Measurements from ENCODE around the gene CHST9. TPM values are rescaled to one million over a fixed set of nuclear protein-coding genes. Genes with fewer than 3 reads are reported as not detected.

CHST9 gene
- total and polyA plus RNA-seq, 12 donors, result 0.03 to 2.2 (median 0.13) TPM; not detected in 2

GRCh38 chr18:27213123-27213717 lies 28.1 kb upstream of the CHST9 start:
- 33 to 48% (median 41%) methylated on average over 1 of the region's 1 CpG for WGBS, 4 donors
- intact Hi-C loops (cut with DNase I), result no loop called here
- no peak for TF ChIP-seq CTCF (IDR thresholded peaks at IDR 0.05)
- no peak for TF ChIP-seq POLR2A (IDR thresholded peaks at IDR 0.05)
- Histone ChIP-seq H3K27ac (no peak overlapping the region), H3K27me3 (no peaks in the 10 kb centered on the region), H3K36me3 (replicated peaks in 1 of 2) (no peaks in the 10 kb centered on the region), H3K4me3 (no peak overlapping the region), H3K4me1 (replicated peaks in 1 of 2) (no peaks in the 10 kb centered on the region), H3K9me3 (replicated peaks in 1 of 3) (no peaks in the 10 kb centered on the region)
- no peak for DNase-seq

GRCh38 chr18:27211569-27211968 lies 26.5 kb upstream of the CHST9 start:
- no peak for DNase-seq
- intact Hi-C loops (cut with DNase I), result no loop called here
- Histone ChIP-seq H3K4me1 (replicated peaks in 1 of 2) (no peaks in the 10 kb centered on the region), H3K27me3 (no peaks in the 10 kb centered on the region), H3K9me3 (replicated peaks in 1 of 3) (no peaks in the 10 kb centered on the region), H3K4me3 (no peak overlapping the region), H3K27ac (no peak overlapping the region), H3K36me3 (replicated peaks in 1 of 2) (no peaks in the 10 kb centered on the region)
- 44 to 47% (median 44%) methylated on average over 1 of the region's 1 CpG; no CpG with 5 or more reads in 1 of the 4 donors for WGBS, 4 donors
- TF ChIP-seq POLR2A (IDR thresholded peaks at IDR 0.05) (no peak), CTCF (IDR thresholded peaks at IDR 0.05) (no peak)

- intact Hi-C loops (cut with DNase I), result no loop called here
- Histone ChIP-seq H3K36me3 (replicated peaks in 1 of 2) (no peaks in the 10 kb centered on the region), H3K4me1 (replicated peaks in 1 of 2) (no peaks in the 10 kb centered on the region), H3K27ac (no peak overlapping the region), H3K27me3 (no peaks in the 10 kb centered on the region), H3K9me3 (replicated peaks in 1 of 3) (no peaks in the 10 kb centered on the region), H3K4me3 (no peak overlapping the region)
- WGBS, 4 donors, result 79 to 89% (median 81%) methylated on average over 3 of the region's 3 CpGs
- no peak for TF ChIP-seq POLR2A (IDR thresholded peaks at IDR 0.05)
- no peak for TF ChIP-seq CTCF (IDR thresholded peaks at IDR 0.05)
- DNase-seq, result no peak
These were observed 21.3 kb upstream of the CHST9 start for GRCh38 chr18:27206411-27206810.

GRCh38 chr18:27202741-27203140 lies 17.6 kb upstream of the CHST9 start:
- H3K27ac ChIP-seq, result no peak overlapping the region
- H3K4me1 ChIP-seq (replicated peaks in 1 of 2), result no peaks in the 10 kb centered on the region
- 75 to 91% (median 79%) methylated on average over 2 of the region's 2 CpGs for WGBS, 4 donors
- TF ChIP-seq CTCF (IDR thresholded peaks at IDR 0.05) (no peak), POLR2A (IDR thresholded peaks at IDR 0.05) (no peak)
- H3K9me3 ChIP-seq (replicated peaks in 1 of 3), result no peaks in the 10 kb centered on the region
- intact Hi-C loops (cut with DNase I), result no loop called here
- no peak for DNase-seq
- H3K36me3 ChIP-seq (replicated peaks in 1 of 2), result no peaks in the 10 kb centered on the region
- H3K27me3 ChIP-seq, result no peaks in the 10 kb centered on the region
- H3K4me3 ChIP-seq, result no peak overlapping the region

Measured in adrenal gland (tissue), 12 donors.